Daoy (cell line): Measurements from ENCODE around the gene VPS72. TPM values are rescaled to one million over a fixed set of nuclear protein-coding genes. Genes with fewer than 3 reads are reported as not detected.

Source experiments
- DNase-seq: peaks from one replicate; pipeline ENCODE4 v3.0.0-alpha.2; 2015; ENCODE audit warnings: low read depth
- total RNA-seq: library from RNA; depleted of rRNA; stranded (reverse); fragments of >200 nt; shearing (Covaris generic); gene quantifications from 2 replicates; pipeline ENCODE4 v1.2.3, GENCODE V29; 2014

VPS72 gene
- total RNA-seq, 1 experiment from 2014 or later = 95.0 TPM

GRCh38 chr1:151187205-151187604 is 2.8 kb downstream of the VPS72 start:
- no peak for DNase-seq

- no peak for DNase-seq
These were observed 5.8 kb downstream of the VPS72 start for GRCh38 chr1:151184211-151184610.

- DNase-seq = no peak
These were observed 13.4 kb downstream of the VPS72 start for GRCh38 chr1:151176514-151177045.

- DNase-seq = no peak
These were observed 14.1 kb downstream of the VPS72 start, which contains the start of gene TMOD4 for GRCh38 chr1:151175863-151176262. Gene TMOD4, minus strand, starts transcription at chr1:151175981. Its CDS starts 1,106 bp downstream, at chr1:151174875.

GRCh38 chr1:151175041-151175741 is 14.8 kb downstream of the VPS72 start:
- DNase-seq = no peak

- no peak for DNase-seq
These were observed 18.8 kb downstream of the VPS72 start for GRCh38 chr1:151171190-151171589.

- DNase-seq = no peak
These were observed 22.9 kb downstream of the VPS72 start for GRCh38 chr1:151167116-151167515.

- DNase-seq = peak; percentile 60
These were observed 23.5 kb downstream of the VPS72 start for GRCh38 chr1:151166505-151166956.

GRCh38 chr1:151165738-151166504 is 24.1 kb downstream of the VPS72 start, which contains the start of the genes LYSMD1 and SCNM1:
Gene LYSMD1, minus strand, starts transcription at chr1:151165902. Its CDS starts 644 bp downstream, at chr1:151165258.
Gene SCNM1, plus strand, starts transcription at chr1:151166144. Its CDS starts 9 bp downstream, at chr1:151166153.
- DNase-seq = peak; percentile 99

- DNase-seq = peak; percentile 41
These were observed 24.7 kb downstream of the VPS72 start for GRCh38 chr1:151165281-151165737.

- DNase-seq = no peak
These were observed 25.2 kb downstream of the VPS72 start for GRCh38 chr1:151164732-151165280.

- DNase-seq = no peak
These were observed 30.6 kb downstream of the VPS72 start for GRCh38 chr1:151159373-151159772.

- no peak for DNase-seq
These were observed 31.2 kb downstream of the VPS72 start for GRCh38 chr1:151158751-151159251.

- DNase-seq = no peak
These were observed 31.7 kb downstream of the VPS72 start for GRCh38 chr1:151158326-151158725.

- DNase-seq = no peak
These were observed 32.9 kb downstream of the VPS72 start for GRCh38 chr1:151157067-151157531.

GRCh38 chr1:151156515-151156819 is 33.5 kb downstream of the VPS72 start, which contains the start of gene TNFAIP8L2:
Gene TNFAIP8L2, plus strand, starts transcription at chr1:151156649. Its CDS starts 2,049 bp downstream, at chr1:151158698.
- DNase-seq = no peak

- no peak for DNase-seq
These were observed 42.3 kb downstream of the VPS72 start for GRCh38 chr1:151147665-151148064.

- no peak for DNase-seq
These were observed 42.9 kb downstream of the VPS72 start for GRCh38 chr1:151147132-151147503.

- peak; percentile 96 for DNase-seq
These were observed 43.4 kb downstream of the VPS72 start, which contains the start of gene SEMA6C for GRCh38 chr1:151146412-151147131. Gene SEMA6C, minus strand, starts transcription at chr1:151146631. Its CDS starts 4,010 bp downstream, at chr1:151142621.

GRCh38 chr1:151146072-151146411 is 44.0 kb downstream of the VPS72 start:
- DNase-seq = no peak
